ENCODE measurements around the gene DPPA2. TPM values are rescaled to one million over a fixed set of nuclear protein-coding genes. Genes with fewer than 3 reads are reported as not detected.

DPPA2 gene
- total RNA-seq, 1 experiment from 2014 or later, result not detected

- intact Hi-C loops (cut with micrococcal nuclease; ENCODE audit: unreplicated experiment), result no loop called here
- Mint-ChIP-seq H3K4me1 (ENCODE audit: low read depth, unreplicated experiment) (no peaks in the 10 kb centered on the region), H3K27ac (ENCODE audit: unreplicated experiment) (no peak overlapping the region), H3K9me3 (ENCODE audit: low read depth, unreplicated experiment) (no peaks in the 10 kb centered on the region), H3K27me3 (ENCODE audit: unreplicated experiment) (no peaks in the 10 kb centered on the region), H3K36me3 (ENCODE audit: insufficient read depth, unreplicated experiment) (no peaks in the 10 kb centered on the region), H3K4me3 (ENCODE audit: low read depth, unreplicated experiment) (no peak overlapping the region)
- BruUV-seq (replicated peaks), result no TSS peak
- DNase-seq, result no peak
- CTCF ChIA-PET, result interaction anchor here (0.6 kb wide), 1 partner anchor 25 kb away, joined by 6 read pairs; no protein-coding TSS in a partner anchor
- TF ChIP-seq CTCF (IDR thresholded peaks at IDR 0.05; ENCODE audit: unreplicated experiment), result no peak
Measured at GRCh38 chr3:109346770-109347295, 30.5 kb upstream of the DPPA2 start.

GRCh38 chr3:109346099-109346498 is 29.8 kb upstream of the DPPA2 start:
- H3K4me1 Mint-ChIP-seq (ENCODE audit: low read depth, unreplicated experiment), result no peaks in the 10 kb centered on the region
- H3K36me3 Mint-ChIP-seq (ENCODE audit: insufficient read depth, unreplicated experiment), result no peaks in the 10 kb centered on the region
- no peak for TF ChIP-seq CTCF (IDR thresholded peaks at IDR 0.05; ENCODE audit: unreplicated experiment)
- intact Hi-C loops (cut with micrococcal nuclease; ENCODE audit: unreplicated experiment), result no loop called here
- no peaks in the 10 kb centered on the region for H3K9me3 Mint-ChIP-seq (ENCODE audit: low read depth, unreplicated experiment)
- H3K27me3 Mint-ChIP-seq (ENCODE audit: unreplicated experiment), result no peaks in the 10 kb centered on the region
- no peak overlapping the region for H3K27ac Mint-ChIP-seq (ENCODE audit: unreplicated experiment)
- no TSS peak for BruUV-seq (replicated peaks)
- H3K4me3 Mint-ChIP-seq (ENCODE audit: low read depth, unreplicated experiment), result no peak overlapping the region
- CTCF ChIA-PET, result no interaction called here
- no peak for DNase-seq

- intact Hi-C loops (cut with micrococcal nuclease; ENCODE audit: unreplicated experiment), result no loop called here
- BruUV-seq (replicated peaks), result no TSS peak
- Mint-ChIP-seq H3K4me1 (ENCODE audit: low read depth, unreplicated experiment) (peaks cover 8% of the 10 kb centered on the region), H3K4me3 (ENCODE audit: low read depth, unreplicated experiment) (no peak overlapping the region), H3K36me3 (ENCODE audit: insufficient read depth, unreplicated experiment) (no peaks in the 10 kb centered on the region), H3K9me3 (ENCODE audit: low read depth, unreplicated experiment) (peaks cover 2% of the 10 kb centered on the region), H3K27me3 (ENCODE audit: unreplicated experiment) (no peaks in the 10 kb centered on the region), H3K27ac (ENCODE audit: unreplicated experiment) (no peak overlapping the region)
- DNase-seq, result no peak
- TF ChIP-seq CTCF (IDR thresholded peaks at IDR 0.05; ENCODE audit: unreplicated experiment), result no peak
- CTCF ChIA-PET, result interaction anchor here (0.7 kb wide), 2 partner anchors 26 to 983 kb away, joined by 6 to 7 read pairs; no protein-coding TSS in a partner anchor
Measured at GRCh38 chr3:109339714-109340648, 23.7 kb upstream of the DPPA2 start.

- no peak overlapping the region for H3K4me3 Mint-ChIP-seq (ENCODE audit: low read depth, unreplicated experiment)
- no TSS peak for BruUV-seq (replicated peaks)
- TF ChIP-seq CTCF (IDR thresholded peaks at IDR 0.05; ENCODE audit: unreplicated experiment), result no peak
- no peak for DNase-seq
- peaks cover 8% of the 10 kb centered on the region for H3K4me1 Mint-ChIP-seq (ENCODE audit: low read depth, unreplicated experiment)
- H3K27me3 Mint-ChIP-seq (ENCODE audit: unreplicated experiment), result no peaks in the 10 kb centered on the region
- CTCF ChIA-PET, result interaction anchor here (0.7 kb wide), 1 partner anchor 26 kb away, joined by 7 read pairs; no protein-coding TSS in a partner anchor
- intact Hi-C loops (cut with micrococcal nuclease; ENCODE audit: unreplicated experiment), result no loop called here
- no peak overlapping the region for H3K27ac Mint-ChIP-seq (ENCODE audit: unreplicated experiment)
- peaks cover 2% of the 10 kb centered on the region for H3K9me3 Mint-ChIP-seq (ENCODE audit: low read depth, unreplicated experiment)
- no peaks in the 10 kb centered on the region for H3K36me3 Mint-ChIP-seq (ENCODE audit: insufficient read depth, unreplicated experiment)
Measured at GRCh38 chr3:109339197-109339596, 22.9 kb upstream of the DPPA2 start.

All from Calu3 (cell line).